Fibroblast of villous mesenchyme (primary cell): ENCODE data around the gene MPRIP. TPM values are rescaled to one million over a fixed set of nuclear protein-coding genes. Genes with fewer than 3 reads are reported as not detected.

Experiments
- DNase-seq: peaks from one replicate; pipeline ENCODE4 v3.0.0-alpha.2; 2010; ENCODE audit warnings: low read depth
- H3K4me3 ChIP-seq: 2 replicates; pipeline ENCODE4 v1.5.1; 2011; ENCODE audit warnings: low read depth, mild to moderate bottlenecking, low read length
- CTCF ChIP-seq: IDR thresholded peaks from 2 replicates; pipeline ENCODE4 v1.5.1; 2012; ENCODE audit warnings: low read depth, mild to moderate bottlenecking, low read length; ENCODE audit not compliant: insufficient read depth
- total RNA-seq: library from RNA; depleted of rRNA; stranded (reverse); fragments of >200 nt; gene quantifications from 2 replicates; pipeline ENCODE4 v1.2.3, GENCODE V29; 2012

MPRIP gene
- total RNA-seq, 1 donor: 178 TPM

- no peak for DNase-seq
- TF ChIP-seq CTCF: no peak
- no peak overlapping the region for H3K4me3 ChIP-seq
These were observed 102.8 kb downstream of the MPRIP start for GRCh38 chr17:17144916-17145665.

GRCh38 chr17:17146786-17147406, 104.6 kb downstream of the MPRIP start:
- H3K4me3 ChIP-seq: no peak overlapping the region
- TF ChIP-seq CTCF: peak; percentile 20
- DNase-seq: no peak

GRCh38 chr17:17147821-17148220, 105.6 kb downstream of the MPRIP start:
- TF ChIP-seq CTCF: no peak
- no peak overlapping the region for H3K4me3 ChIP-seq
- DNase-seq: peak; percentile 16

- H3K4me3 ChIP-seq: no peak overlapping the region
- TF ChIP-seq CTCF: no peak
- DNase-seq: no peak
These were observed 107.5 kb downstream of the MPRIP start for GRCh38 chr17:17149520-17150447.

- no peak overlapping the region for H3K4me3 ChIP-seq
- DNase-seq: no peak
- no peak for TF ChIP-seq CTCF
These were observed 108.2 kb downstream of the MPRIP start for GRCh38 chr17:17150448-17150800.

- DNase-seq: peak; percentile 70
- no peak for TF ChIP-seq CTCF
- H3K4me3 ChIP-seq: no peak overlapping the region
These were observed 108.8 kb downstream of the MPRIP start for GRCh38 chr17:17151055-17151454.
